ENCODE results near the gene AMBRA1.

The AMBRA1 gene

GRCh38 chr11:46429717-46430116 is 164.1 kb downstream of the AMBRA1 start:
- DNase-seq, result no peak

- DNase-seq, result no peak
Observed at GRCh38 chr11:46427364-46427763, 166.5 kb downstream of the AMBRA1 start.

- no peak for DNase-seq
Observed at GRCh38 chr11:46426233-46426991, 167.4 kb downstream of the AMBRA1 start.

GRCh38 chr11:46422588-46422987 is 171.2 kb downstream of the AMBRA1 start:
- DNase-seq, result no peak

GRCh38 chr11:46421257-46421880 is 172.5 kb downstream of the AMBRA1 start:
- DNase-seq, result no peak

- no peak for DNase-seq
Observed at GRCh38 chr11:46420513-46420912, 173.3 kb downstream of the AMBRA1 start.

GRCh38 chr11:46418751-46419150 is 175.1 kb downstream of the AMBRA1 start:
- DNase-seq, result no peak

GRCh38 chr11:46417711-46418110 is 176.1 kb downstream of the AMBRA1 start:
- no peak for DNase-seq

GRCh38 chr11:46414879-46415278 is 178.9 kb downstream of the AMBRA1 start:
- no peak for DNase-seq

- DNase-seq, result no peak
Observed at GRCh38 chr11:46414466-46414796, 179.4 kb downstream of the AMBRA1 start.

GRCh38 chr11:46413760-46414465 is 179.9 kb downstream of the AMBRA1 start:
- no peak for DNase-seq

GRCh38 chr11:46410021-46410420 is 183.8 kb downstream of the AMBRA1 start:
- no peak for DNase-seq

GRCh38 chr11:46408407-46408986 is 185.3 kb downstream of the AMBRA1 start:
- DNase-seq, result no peak

GRCh38 chr11:46407635-46408034 is 186.2 kb downstream of the AMBRA1 start:
- no peak for DNase-seq

- no peak for DNase-seq
Observed at GRCh38 chr11:46404476-46405017, 189.3 kb downstream of the AMBRA1 start.

- no peak for DNase-seq
Observed at GRCh38 chr11:46402957-46403902, 190.6 kb downstream of the AMBRA1 start.

- DNase-seq, result no peak
Observed at GRCh38 chr11:46397526-46397925, 196.3 kb downstream of the AMBRA1 start.

- no peak for DNase-seq
Observed at GRCh38 chr11:46393759-46394158, 200.1 kb downstream of the AMBRA1 start.

- no peak for DNase-seq
Observed at GRCh38 chr11:46393231-46393616, 200.6 kb downstream of the AMBRA1 start.

GRCh38 chr11:46392421-46393230 is 201.2 kb downstream of the AMBRA1 start:
- peak; percentile 59 for DNase-seq
